H1 (cell line): ENCODE measurements around the gene TRIM38. TPM values are rescaled to one million over a fixed set of nuclear protein-coding genes. Genes with fewer than 3 reads are reported as not detected.

Experiments
- EP300 ChIP-seq, 2 experiments: IDR thresholded peaks; 1 replicate in 1 of 2; 2 replicates in 1 of 2; pipeline ENCODE4 v1.6.1; 2011 to 2012; ENCODE audit warnings: low read depth in 2 of 2, low read length in 2 of 2, mild to moderate bottlenecking in 2 of 2, borderline replicate concordance in 1 of 2, inconsistent platforms in 1 of 2, moderate library complexity in 1 of 2
- TBP ChIP-seq: IDR thresholded peaks from 2 replicates; pipeline ENCODE4 v1.6.1; 2011; ENCODE audit warnings: low read depth, low read length, improper control_type of control experiment
- polyA plus RNA-seq, 7 experiments: library from polyadenylated mRNA; depleted of rRNA in 3 of 7; stranded (reverse) in 5 of 7; unstranded in 2 of 7; fragments of >200 nt in 5 of 7; fragments of 200-250 nt in 2 of 7; gene quantifications; 1 replicate in 5 of 7; 2 replicates in 1 of 7; 4 replicates in 1 of 7; pipeline versions ENCODE4 v1.2.1 to v1.2.3, GENCODE V29; 2011 to 2013; ENCODE audit warnings: missing spikeins in 2 of 7, mixed read lengths in 2 of 7
- total RNA-seq: library from RNA; stranded (reverse); fragmentation: NEBNext Ultra II Directional; extraction: Animal tissue kit (Norgen Biotek cat#: 25700); gene quantifications from 2 replicates; pipeline ENCODE4 v1.2.1, GENCODE V29; 2021
- TF ChIP-seq, protein P1 (sequence below): IDR thresholded peaks from 2 replicates; pipeline ENCODE4 v1.6.1; 2011; ENCODE audit warnings: low read length, improper control_type of control experiment

Gene TRIM38
- total and polyA plus RNA-seq, 2 of the 8 experiments (the other 6 are each of a cell fraction or from before 2014, with no cell fraction given) = 0.43 to 0.56 TPM

DNA sequence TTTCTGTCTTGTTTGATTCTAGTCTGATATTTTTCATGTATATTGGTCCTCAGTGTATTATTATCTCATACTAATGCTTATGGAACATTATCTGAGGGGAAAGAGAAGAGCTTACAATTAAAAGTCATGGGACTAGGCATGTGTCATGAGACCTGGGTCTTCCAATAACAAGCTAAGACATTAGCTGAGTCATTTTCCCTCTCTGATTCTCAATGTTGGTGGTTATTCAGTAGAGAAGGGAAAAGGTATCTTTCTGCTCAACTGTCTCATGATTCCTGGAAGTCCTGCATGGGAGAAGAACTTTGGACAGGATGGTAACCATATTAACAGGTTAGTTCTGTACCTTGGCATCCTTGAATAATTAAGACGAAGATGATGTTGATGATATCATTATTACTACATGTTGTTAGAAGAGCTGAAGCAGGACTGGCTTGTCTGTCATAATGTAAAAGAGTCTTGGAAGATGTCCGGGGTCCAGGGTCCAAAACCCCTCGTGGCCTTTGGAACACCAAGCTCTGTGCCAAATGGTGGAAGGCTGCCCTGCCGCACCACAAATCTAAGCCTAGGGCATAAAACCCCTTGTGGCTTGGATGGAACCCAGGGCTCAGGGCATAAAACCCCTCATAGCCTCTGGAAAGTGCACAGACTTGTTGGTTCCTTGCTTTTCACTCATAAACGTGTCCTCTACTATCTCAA, 19.1 kb downstream of the TRIM38 start (continued):
- no peak for TF ChIP-seq EP300 (IDR thresholded peaks at IDR 0.05; ENCODE audit: borderline replicate concordance in 1 of 2, low read depth in 2 of 2, low read length in 2 of 2)
- TF ChIP-seq, protein P1, sequence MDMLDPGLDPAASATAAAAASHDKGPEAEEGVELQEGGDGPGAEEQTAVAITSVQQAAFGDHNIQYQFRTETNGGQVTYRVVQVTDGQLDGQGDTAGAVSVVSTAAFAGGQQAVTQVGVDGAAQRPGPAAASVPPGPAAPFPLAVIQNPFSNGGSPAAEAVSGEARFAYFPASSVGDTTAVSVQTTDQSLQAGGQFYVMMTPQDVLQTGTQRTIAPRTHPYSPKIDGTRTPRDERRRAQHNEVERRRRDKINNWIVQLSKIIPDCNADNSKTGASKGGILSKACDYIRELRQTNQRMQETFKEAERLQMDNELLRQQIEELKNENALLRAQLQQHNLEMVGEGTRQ = no peak
- no peak for TF ChIP-seq TBP
- TF ChIP-seq, all 59 proteins: peak for 0
